GM21737 (cell line): ENCODE measurements around the gene PPEF2.
"Not testable (repeated sequence)": the region's sequence is repeated elsewhere in the genome, so short reads cannot be mapped to it uniquely, and the experiment has no call there.

Experiments used
- ATAC-seq: cut with Tn5 transposase; IDR thresholded peaks from one replicate; pipeline ENCODE4 v1.9.1; 2021; ENCODE audit warnings: mild to moderate bottlenecking, moderate library complexity; ENCODE audit not compliant: unreplicated experiment

Gene PPEF2

GRCh38 chr4:75902352-75902751, at the start of gene PPEF2:
PPEF2 (minus strand) TSS chr4:75902452; CDS start chr4:75896325, 6,127 bp downstream.
- ATAC-seq: no peak

GRCh38 chr4:75950213-75950815, 48.1 kb upstream of the PPEF2 start:
- ATAC-seq: no peak

GRCh38 chr4:75948822-75949444, 46.7 kb upstream of the PPEF2 start:
- peak; percentile 52 for ATAC-seq

- ATAC-seq: peak; percentile 71
These were observed 38.5 kb upstream of the PPEF2 start, which contains the start of gene NAAA for GRCh38 chr4:75940692-75941253. NAAA (minus strand) TSS chr4:75941013; CDS start chr4:75940949, 64 bp downstream.

GRCh38 chr4:75939890-75940691, 37.8 kb upstream of the PPEF2 start:
- ATAC-seq: peak; percentile 63

GRCh38 chr4:75935628-75936027, 33.4 kb upstream of the PPEF2 start:
- ATAC-seq: no peak

- ATAC-seq: no peak
These were observed 27.9 kb upstream of the PPEF2 start for GRCh38 chr4:75930152-75930551.

- ATAC-seq: not testable (repeated sequence)
These were observed 22.7 kb upstream of the PPEF2 start for GRCh38 chr4:75924916-75925315.

- ATAC-seq: no peak
These were observed 22.1 kb upstream of the PPEF2 start for GRCh38 chr4:75924309-75924827.

GRCh38 chr4:75922588-75922987, 20.3 kb upstream of the PPEF2 start:
- ATAC-seq: no peak

- no peak for ATAC-seq
These were observed 19.7 kb upstream of the PPEF2 start for GRCh38 chr4:75921910-75922309.

GRCh38 chr4:75920327-75920726, 18.1 kb upstream of the PPEF2 start:
- ATAC-seq: no peak

GRCh38 chr4:75919920-75920319, 17.7 kb upstream of the PPEF2 start:
- ATAC-seq: no peak

GRCh38 chr4:75916091-75916661, 13.9 kb upstream of the PPEF2 start:
- ATAC-seq: no peak

- ATAC-seq: no peak
These were observed 10.7 kb upstream of the PPEF2 start for GRCh38 chr4:75912968-75913367.

GRCh38 chr4:75910831-75911230, 8.6 kb upstream of the PPEF2 start:
- ATAC-seq: not testable (repeated sequence)

- no peak for ATAC-seq
These were observed 7.2 kb upstream of the PPEF2 start for GRCh38 chr4:75909405-75909804.

GRCh38 chr4:75908555-75908954, 6.3 kb upstream of the PPEF2 start:
- ATAC-seq: no peak

- no peak for ATAC-seq
These were observed 5.7 kb upstream of the PPEF2 start for GRCh38 chr4:75907966-75908365.

- ATAC-seq: no peak
These were observed 1.8 kb upstream of the PPEF2 start for GRCh38 chr4:75904076-75904475.

- no peak for ATAC-seq
These were observed 3.7 kb downstream of the PPEF2 start for GRCh38 chr4:75898536-75898935.
